ENCODE data around the gene ANXA10. TPM values are rescaled to one million over a fixed set of nuclear protein-coding genes. Genes with fewer than 3 reads are reported as not detected.
A peak's percentile ranks its signal among the peaks of the same experiment; 100 is the strongest.
"Not testable (repeated sequence)": the region's sequence is repeated elsewhere in the genome, so short reads cannot be mapped to it uniquely, and the experiment has no call there.

ANXA10 gene
- polyA plus RNA-seq, 1 experiment: not detected

DNA sequence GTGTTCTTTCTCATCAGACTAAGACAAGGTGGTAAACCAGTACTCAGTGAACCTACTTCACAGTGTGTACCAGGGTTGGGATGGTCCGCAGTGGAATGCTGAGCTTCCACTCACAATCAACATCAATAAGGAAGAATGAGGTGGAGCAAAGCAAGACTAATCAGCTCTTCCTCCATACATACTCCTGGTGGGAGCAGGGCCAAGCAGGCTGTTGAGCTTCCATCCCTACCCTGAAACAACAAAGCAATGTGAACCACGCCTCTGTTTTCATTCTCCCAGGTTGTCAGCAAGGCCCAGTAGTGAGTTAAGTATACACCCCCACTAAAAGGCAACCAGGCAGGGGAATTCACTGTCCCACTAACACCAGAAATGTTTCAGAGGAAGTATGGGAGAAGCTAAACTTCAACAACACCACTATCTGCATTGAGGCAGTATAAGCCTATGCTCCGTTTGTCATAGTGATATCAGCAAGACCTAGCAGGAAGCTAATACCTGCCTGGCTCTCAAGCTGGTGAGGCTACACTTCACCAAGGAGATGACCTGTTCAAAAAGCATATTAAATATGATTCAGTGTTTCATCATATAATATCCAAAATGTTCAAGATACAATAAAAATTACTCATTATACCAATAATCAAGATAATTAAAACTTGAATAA lies 116.7 kb downstream of the ANXA10 start:
- CTCF ChIA-PET: no interaction called here
- TF ChIP-seq CTCF (IDR thresholded peaks at IDR 0.05; ENCODE audit: insufficient read depth, low read depth, low read length): no peak
- H3K27me3 ChIP-seq (ENCODE audit: control insufficient read depth, insufficient read depth, low read length): no peaks in the 10 kb centered on the region; the same call in 1 of the 2 replicates
- POLR2A ChIA-PET: no interaction called here
- no peaks in the 10 kb centered on the region for H3K36me3 ChIP-seq (ENCODE audit: control insufficient read depth, insufficient read depth, low read length)
- no peak overlapping the region for H3K4me3 ChIP-seq (ENCODE audit: low read depth, low read length)
- DNase-seq (ENCODE audit: low read depth): no peak

DNA sequence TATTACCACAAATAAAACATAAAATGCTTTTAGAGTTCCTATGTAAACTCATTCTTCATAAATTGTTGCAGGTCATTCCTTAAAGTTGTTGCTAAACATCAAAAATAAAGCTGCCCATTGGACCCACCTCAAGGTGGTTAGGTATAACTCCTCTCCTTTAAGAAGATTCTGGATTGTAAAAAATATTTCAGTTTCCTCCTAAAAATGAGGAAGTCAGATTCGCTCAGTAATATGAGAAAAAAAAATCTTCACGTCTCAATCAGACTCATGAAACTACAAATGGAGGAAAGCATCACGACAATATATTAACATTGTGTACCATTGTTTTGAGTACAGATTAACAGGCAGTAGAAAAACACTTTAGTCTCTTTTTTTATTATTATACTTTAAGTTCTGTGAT lies 120.3 kb downstream of the ANXA10 start:
- ChIA-PET POLR2A (no interaction called here), CTCF (no interaction called here)
- no peaks in the 10 kb centered on the region for H3K36me3 ChIP-seq (ENCODE audit: control insufficient read depth, insufficient read depth, low read length)
- no peaks in the 10 kb centered on the region; the same call in 1 of the 2 replicates for H3K27me3 ChIP-seq (ENCODE audit: control insufficient read depth, insufficient read depth, low read length)
- no peak for TF ChIP-seq CTCF (IDR thresholded peaks at IDR 0.05; ENCODE audit: insufficient read depth, low read depth, low read length)
- DNase-seq (ENCODE audit: low read depth): no peak
- no peak overlapping the region for H3K4me3 ChIP-seq (ENCODE audit: low read depth, low read length)

GRCh38 chr4:168213511-168213910 lies 121.2 kb downstream of the ANXA10 start:
- H3K4me3 ChIP-seq (ENCODE audit: low read depth, low read length); CTCF ChIA-PET; H3K27me3 ChIP-seq (ENCODE audit: control insufficient read depth, insufficient read depth, low read length); H3K36me3 ChIP-seq (ENCODE audit: control insufficient read depth, insufficient read depth, low read length); POLR2A ChIA-PET: not testable (repeated sequence)
- peak; percentile 29 for DNase-seq (ENCODE audit: low read depth)

GRCh38 chr4:168218645-168219044 lies 126.3 kb downstream of the ANXA10 start:
- peak; percentile 46 for DNase-seq (ENCODE audit: low read depth)
- TF ChIP-seq CTCF (IDR thresholded peaks at IDR 0.05; ENCODE audit: insufficient read depth, low read depth, low read length): no peak
- no peaks in the 10 kb centered on the region for H3K36me3 ChIP-seq (ENCODE audit: control insufficient read depth, insufficient read depth, low read length)
- H3K27me3 ChIP-seq (ENCODE audit: control insufficient read depth, insufficient read depth, low read length): no peaks in the 10 kb centered on the region
- ChIA-PET POLR2A (no interaction called here), CTCF (no interaction called here)
- H3K4me3 ChIP-seq (ENCODE audit: low read depth, low read length): no peak overlapping the region

DNA sequence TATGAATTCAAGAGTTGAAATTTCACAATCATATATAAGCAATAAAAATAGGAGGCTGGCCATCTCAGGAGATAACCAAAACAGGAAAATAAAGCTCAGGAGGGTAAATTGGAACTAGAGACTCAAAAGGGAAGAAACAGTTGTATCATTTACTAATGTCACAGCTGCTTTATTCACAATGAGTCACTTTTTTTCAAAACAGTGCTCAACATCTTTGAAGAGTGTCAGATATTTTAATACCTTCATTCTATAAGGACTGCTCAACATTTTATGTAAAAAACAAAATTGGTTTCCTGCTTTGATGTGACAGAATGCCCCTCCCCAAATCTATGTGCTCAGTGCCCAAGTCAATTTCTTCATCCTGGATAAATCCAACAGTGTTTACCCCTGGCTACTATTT lies 128.6 kb downstream of the ANXA10 start:
- ChIA-PET CTCF (no interaction called here), POLR2A (no interaction called here)
- no peak for DNase-seq (ENCODE audit: low read depth)
- Histone ChIP-seq H3K4me3 (ENCODE audit: low read depth, low read length) (no peak overlapping the region), H3K27me3 (ENCODE audit: control insufficient read depth, insufficient read depth, low read length) (no peaks in the 10 kb centered on the region), H3K36me3 (ENCODE audit: control insufficient read depth, insufficient read depth, low read length) (no peaks in the 10 kb centered on the region)
- TF ChIP-seq CTCF (IDR thresholded peaks at IDR 0.05; ENCODE audit: insufficient read depth, low read depth, low read length): no peak

GRCh38 chr4:168221301-168221700 lies 129.0 kb downstream of the ANXA10 start:
- TF ChIP-seq CTCF (IDR thresholded peaks at IDR 0.05; ENCODE audit: insufficient read depth, low read depth, low read length): no peak
- ChIA-PET CTCF (no interaction called here), POLR2A (no interaction called here)
- no peaks in the 10 kb centered on the region for H3K27me3 ChIP-seq (ENCODE audit: control insufficient read depth, insufficient read depth, low read length)
- DNase-seq (ENCODE audit: low read depth): peak; percentile 18
- H3K36me3 ChIP-seq (ENCODE audit: control insufficient read depth, insufficient read depth, low read length): no peaks in the 10 kb centered on the region
- no peak overlapping the region for H3K4me3 ChIP-seq (ENCODE audit: low read depth, low read length)

All from BJ (cell line).